Upper lobe of left lung (tissue), 4 donors: ENCODE measurements around the gene UBAC2.

Experiments used
- EP300 ChIP-seq, 4 donors: sonication (generic); formaldehyde crosslinking; IDR thresholded peaks; one replicate each; pipeline ENCODE4 v1.5.1; 2017; ENCODE audit warnings: antibody characterized with exemption in 4 of 4, control low read depth in 2 of 4
- POLR2A ChIP-seq, 4 donors: fragments of 450-650 bp; IDR thresholded peaks; one replicate each; pipeline ENCODE4 v1.5.1; 2016 to 2017; ENCODE audit warnings: antibody characterized with exemption in 4 of 4, mild to moderate bottlenecking in 2 of 4
- POLR2AphosphoS5 ChIP-seq, 2 donors: sonication (generic); formaldehyde crosslinking; IDR thresholded peaks; one replicate each; pipeline ENCODE4 v1.5.1; 2017; ENCODE audit warnings: antibody characterized with exemption in 2 of 2
- TF ChIP-seq, protein P1 (sequence below), 6 experiments: fragments of 450-650 bp in 4 of 6; fragments of 200-600 bp in 2 of 6; sonication (generic) in 2 of 6; IDR thresholded peaks; one replicate each; pipeline ENCODE4 v1.5.1; 2016 to 2019; ENCODE audit warnings: antibody characterized with exemption in 6 of 6

DNA sequence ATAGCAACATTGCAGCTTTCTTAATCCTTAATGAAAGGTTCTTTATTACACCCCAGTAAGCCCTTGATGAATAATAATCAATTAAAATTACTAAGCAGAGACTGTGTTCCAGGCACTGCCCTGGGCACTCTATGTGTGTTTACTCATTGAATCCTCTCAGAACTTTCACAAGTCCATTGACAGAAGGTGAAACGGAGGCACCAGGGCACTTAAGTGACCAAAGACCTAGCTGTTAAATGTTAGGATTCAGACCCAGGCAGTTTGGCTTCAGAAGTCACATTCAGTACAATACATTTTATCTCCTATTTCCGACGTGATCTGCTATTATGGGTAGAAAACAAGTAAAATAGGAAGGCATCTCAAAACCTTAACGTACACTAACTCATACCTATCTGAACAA, 103.9 kb downstream of the UBAC2 start:
- TF ChIP-seq, protein P1, sequence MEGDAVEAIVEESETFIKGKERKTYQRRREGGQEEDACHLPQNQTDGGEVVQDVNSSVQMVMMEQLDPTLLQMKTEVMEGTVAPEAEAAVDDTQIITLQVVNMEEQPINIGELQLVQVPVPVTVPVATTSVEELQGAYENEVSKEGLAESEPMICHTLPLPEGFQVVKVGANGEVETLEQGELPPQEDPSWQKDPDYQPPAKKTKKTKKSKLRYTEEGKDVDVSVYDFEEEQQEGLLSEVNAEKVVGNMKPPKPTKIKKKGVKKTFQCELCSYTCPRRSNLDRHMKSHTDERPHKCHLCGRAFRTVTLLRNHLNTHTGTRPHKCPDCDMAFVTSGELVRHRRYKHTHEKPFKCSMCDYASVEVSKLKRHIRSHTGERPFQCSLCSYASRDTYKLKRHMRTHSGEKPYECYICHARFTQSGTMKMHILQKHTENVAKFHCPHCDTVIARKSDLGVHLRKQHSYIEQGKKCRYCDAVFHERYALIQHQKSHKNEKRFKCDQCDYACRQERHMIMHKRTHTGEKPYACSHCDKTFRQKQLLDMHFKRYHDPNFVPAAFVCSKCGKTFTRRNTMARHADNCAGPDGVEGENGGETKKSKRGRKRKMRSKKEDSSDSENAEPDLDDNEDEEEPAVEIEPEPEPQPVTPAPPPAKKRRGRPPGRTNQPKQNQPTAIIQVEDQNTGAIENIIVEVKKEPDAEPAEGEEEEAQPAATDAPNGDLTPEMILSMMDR (IDR thresholded peaks at IDR 0.05) = no peak
- TF ChIP-seq EP300 (IDR thresholded peaks at IDR 0.05) (no peak), POLR2A (IDR thresholded peaks at IDR 0.05) (no peak), POLR2AphosphoS5 (IDR thresholded peaks at IDR 0.05) (no peak)
